HG03095 (cell line): ENCODE measurements around the gene WNT5A.

ENCODE experiments used
- ATAC-seq: cut with Tn5 transposase; IDR thresholded peaks from one replicate; pipeline ENCODE4 v1.9.1; 2021; ENCODE audit warnings: moderate library complexity; ENCODE audit not compliant: unreplicated experiment

The WNT5A gene

GRCh38 chr3:55486857-55487380, at the start of gene WNT5A:
TSS of gene WNT5A (minus strand) at chr3:55487306. CDS start at chr3:55486985, 321 bp downstream.
- ATAC-seq, result no peak

- ATAC-seq, result no peak
These were observed 47.8 kb upstream of the WNT5A start for GRCh38 chr3:55534876-55535275.

- no peak for ATAC-seq
These were observed 45.7 kb upstream of the WNT5A start for GRCh38 chr3:55532806-55533205.

- ATAC-seq, result no peak
These were observed 44.2 kb upstream of the WNT5A start for GRCh38 chr3:55531321-55531720.

GRCh38 chr3:55527361-55527760, 40.3 kb upstream of the WNT5A start:
- no peak for ATAC-seq

- ATAC-seq, result no peak
These were observed 39.4 kb upstream of the WNT5A start for GRCh38 chr3:55526332-55527030.

DNA sequence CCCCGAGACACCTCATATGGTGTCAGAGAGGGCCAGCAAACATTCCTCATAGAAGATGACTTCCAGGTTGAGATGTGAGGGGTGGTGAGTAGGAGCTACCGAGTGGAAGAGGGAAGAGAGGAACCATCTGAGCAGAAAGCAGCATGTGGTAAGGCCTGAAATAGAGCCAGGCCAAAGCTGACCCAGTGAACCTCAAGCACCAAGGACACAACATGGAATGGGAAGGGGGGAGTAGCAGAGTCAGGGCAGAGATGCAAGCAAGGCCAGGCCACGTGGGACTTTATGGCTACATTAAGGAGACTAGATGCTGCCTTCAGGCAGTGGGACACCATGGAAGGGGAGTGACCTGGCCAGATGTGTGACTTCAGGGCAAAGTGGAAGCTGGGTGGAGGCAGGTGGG, 38.3 kb upstream of the WNT5A start:
- ATAC-seq, result no peak

GRCh38 chr3:55524565-55525244, 37.6 kb upstream of the WNT5A start:
- no peak for ATAC-seq

GRCh38 chr3:55523471-55523870, 36.4 kb upstream of the WNT5A start:
- ATAC-seq, result no peak

DNA sequence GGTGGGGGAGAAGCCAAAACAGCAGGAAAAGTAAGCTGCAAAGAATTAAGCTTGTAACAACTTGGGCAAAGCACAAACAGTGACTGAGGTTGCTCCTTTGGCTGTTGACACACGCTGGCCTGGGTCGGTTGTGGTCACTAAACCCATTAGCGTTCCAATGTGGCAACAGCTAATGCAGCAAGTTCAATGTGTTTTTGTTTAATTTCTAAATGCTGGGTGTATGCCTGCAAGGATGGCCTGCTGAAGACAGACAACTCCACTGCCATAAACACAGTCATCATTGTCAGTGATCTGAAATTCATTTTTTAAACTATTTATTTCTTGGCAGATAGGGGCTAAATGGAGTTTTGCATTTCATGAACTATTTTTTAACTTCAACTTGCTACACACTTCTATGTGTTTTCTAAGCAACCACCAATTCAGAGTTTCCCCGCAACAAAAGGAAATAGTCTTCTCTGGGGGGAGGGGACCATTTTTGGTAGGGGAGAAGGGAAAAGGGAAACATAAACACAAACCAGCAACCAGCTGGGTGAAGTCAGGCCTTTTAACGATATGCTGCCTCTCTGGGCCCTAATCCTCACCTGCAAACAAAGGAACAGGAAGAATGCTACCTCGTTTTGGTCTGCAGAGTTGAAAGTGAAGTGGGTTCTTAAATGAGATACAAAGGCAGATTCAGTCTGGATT, 34.8 kb upstream of the WNT5A start:
- ATAC-seq, result no peak

DNA sequence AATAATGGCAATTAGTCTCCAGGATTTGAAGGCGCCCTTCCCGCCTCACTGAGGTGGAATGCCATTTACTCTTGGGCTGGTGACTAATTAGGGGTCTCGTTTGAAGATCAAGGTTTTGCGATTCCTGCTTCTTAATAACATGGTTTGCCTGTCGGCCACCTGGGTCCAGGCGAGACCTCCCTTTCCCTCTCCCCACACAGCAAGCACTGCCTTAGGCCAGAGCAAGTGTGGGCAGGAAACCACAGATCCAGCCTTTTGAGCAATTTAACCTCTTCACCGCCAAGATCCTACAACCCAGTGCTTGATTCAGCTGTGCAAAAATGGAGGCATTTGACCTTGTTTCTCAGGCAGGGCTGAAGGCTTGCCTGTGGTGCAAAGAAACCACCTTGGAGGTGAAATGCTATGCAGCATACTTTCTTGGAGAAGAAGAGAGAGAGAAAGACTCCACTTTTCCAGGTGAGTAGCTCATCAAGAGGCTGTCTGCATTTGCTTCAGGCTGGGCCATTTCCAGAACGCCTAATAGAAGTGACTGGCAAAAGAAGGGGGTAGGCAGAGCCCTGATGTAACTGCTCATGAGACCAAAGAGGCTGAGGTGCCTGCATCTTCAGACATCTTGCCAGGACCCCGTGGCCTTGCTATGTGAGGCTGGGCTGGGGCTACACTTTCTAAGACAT, 34.1 kb upstream of the WNT5A start:
- ATAC-seq, result no peak

DNA sequence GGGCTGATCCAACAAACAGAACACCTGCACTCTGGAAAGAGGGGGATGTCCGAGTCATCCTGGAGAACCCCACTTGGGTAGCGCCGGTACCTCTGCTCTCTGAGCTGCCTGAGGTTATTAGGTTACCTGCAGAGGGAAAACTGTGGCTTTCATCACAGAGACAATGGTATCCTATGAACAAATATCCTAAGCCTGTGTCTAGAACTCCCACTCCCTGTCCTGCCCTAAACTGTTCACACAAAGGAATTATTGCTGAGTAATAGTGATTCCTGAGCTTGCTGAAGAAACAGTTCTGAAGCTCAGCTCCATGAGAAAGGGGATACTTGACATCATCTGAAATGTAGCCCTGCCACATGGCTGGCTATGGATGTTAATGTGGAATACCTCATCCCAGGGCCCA, 31.9 kb upstream of the WNT5A start:
- no peak for ATAC-seq

DNA sequence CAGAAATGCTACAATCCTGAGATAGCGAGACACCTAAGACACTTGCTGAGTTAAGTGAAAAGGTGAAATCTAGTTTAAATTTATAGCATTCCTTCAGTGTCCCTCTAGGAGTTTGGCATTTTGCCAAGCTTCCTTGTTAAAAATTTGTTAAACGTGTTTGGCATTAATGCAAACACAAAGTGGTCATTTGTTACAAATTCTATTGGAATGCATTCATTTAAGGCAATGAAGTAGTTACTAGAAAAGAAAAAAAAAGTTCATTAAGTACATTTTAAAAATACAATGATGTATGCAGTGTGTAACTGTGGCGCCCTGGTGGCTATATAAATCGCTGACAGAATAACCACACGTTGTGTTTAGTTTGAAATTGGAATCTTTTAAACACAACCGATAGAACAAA, 31.3 kb upstream of the WNT5A start:
- ATAC-seq, result no peak

DNA sequence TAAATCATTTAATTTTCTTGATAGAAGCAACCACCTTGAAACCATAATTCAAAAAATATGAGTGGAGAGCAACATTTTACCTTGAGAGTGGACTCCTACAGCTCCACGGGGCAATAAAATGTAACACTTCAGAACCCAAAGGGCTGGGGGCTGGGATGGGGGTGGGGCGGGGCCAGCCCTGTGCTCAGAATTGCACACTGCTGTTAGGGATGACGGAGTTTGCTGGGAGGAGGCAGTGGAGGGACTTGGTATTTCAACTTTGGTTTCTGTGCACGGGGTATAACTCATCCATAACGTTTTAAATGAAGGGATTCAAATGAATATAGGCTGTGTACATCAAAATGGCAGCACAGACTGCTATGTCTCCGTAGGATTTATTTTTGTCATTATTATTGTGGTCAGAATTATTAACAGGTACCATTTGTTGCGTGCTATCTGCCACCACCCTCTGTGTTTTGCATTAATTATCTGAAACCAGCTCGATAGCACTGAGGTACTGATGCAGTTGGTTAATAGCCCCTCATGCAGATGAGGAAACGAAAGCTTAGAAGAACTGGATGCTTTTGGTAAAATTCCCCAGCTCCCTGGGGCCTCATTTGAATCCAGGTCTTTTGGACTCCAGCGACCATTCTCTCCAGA, 29.4 kb upstream of the WNT5A start:
- no peak for ATAC-seq

GRCh38 chr3:55515550-55516246, 28.6 kb upstream of the WNT5A start:
- no peak for ATAC-seq

GRCh38 chr3:55514962-55515361, 27.9 kb upstream of the WNT5A start:
- no peak for ATAC-seq

DNA sequence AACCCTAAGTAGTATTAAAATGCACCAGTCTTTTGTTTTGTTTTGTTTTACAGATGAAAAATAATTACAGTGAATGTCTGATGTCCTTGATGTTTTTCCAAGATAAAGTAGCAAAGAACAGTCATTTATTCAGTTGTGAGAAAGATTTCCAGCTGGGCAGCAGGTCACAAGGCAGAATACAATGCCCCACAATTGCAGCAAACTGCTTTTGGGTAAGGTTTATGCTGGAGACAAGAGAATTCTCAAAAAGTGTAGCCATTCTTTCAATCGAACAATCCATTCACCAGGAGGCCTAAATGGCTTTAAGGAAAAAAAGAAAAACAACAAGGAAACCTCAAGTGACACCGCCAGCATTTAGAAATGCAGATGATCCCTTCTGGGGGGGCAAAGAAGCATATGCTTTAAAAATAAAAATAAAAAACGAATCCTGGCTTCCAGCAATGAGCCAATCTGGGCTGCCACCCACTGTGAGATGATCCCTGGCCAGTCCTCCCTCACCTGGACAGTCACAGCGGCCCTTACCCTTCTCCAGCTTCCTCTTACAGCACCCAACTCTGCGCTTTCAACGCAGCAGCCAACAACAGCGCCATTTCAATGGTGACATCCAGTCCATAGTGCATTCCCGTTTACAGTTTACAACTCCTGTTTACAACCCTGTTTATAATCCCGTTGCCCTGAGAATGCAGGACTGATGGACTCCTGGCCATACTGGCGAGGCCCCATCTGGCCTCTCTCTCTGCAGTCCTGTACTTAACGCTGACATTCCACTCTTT, 25.7 kb upstream of the WNT5A start:
- ATAC-seq, result no peak

GRCh38 chr3:55511895-55512570, 24.9 kb upstream of the WNT5A start:
- no peak for ATAC-seq

- no peak for ATAC-seq
These were observed 21.2 kb upstream of the WNT5A start for GRCh38 chr3:55508335-55508734.
